GM21423 (cell line): ENCODE data around the gene CPED1.
"Not testable (repeated sequence)": the region's sequence is repeated elsewhere in the genome, so short reads cannot be mapped to it uniquely, and the experiment has no call there.

Source experiments
- ATAC-seq: cut with Tn5 transposase; IDR thresholded peaks from one replicate; pipeline ENCODE4 v1.9.1; 2021; ENCODE audit warnings: mild to moderate bottlenecking, moderate library complexity; ENCODE audit not compliant: unreplicated experiment

Gene CPED1

DNA sequence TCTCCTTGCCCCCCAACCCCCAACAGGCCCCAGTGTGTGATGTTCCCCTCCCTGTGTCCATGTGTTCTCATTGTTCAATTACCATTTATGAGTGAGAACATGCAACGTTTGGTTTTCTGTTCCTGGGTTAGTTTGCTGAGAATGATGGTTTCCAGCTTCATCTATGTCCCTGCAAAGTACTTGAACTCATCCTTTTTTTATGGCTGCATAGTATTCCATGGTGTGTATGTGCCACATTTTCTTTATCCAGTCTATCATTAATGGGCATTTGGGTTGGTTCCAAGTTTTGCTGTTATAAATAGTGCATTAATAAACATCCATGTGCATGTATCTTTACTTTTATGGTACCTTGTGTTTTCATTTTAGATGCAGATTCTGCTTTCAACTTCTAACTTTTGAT is 136.9 kb downstream of the CPED1 start:
- ATAC-seq, result not testable (repeated sequence)

DNA sequence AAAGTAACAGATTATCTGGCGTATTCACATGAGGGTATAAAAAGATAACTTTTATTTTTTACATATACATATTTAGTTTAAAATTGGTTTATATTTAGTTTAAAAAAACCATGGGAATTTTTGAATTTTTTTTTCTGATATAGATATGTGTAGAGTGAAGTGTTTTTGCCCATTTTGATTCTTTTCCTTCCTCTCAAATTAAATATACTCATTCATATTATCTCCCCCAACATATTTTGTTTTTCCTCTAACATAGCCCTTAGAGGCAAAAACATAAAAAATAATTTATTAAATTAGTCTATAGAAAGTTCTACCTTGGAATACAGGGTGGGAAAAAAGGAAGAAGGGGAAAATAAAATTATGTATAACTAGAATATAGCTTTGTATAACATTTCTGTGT is 137.7 kb downstream of the CPED1 start:
- ATAC-seq, result no peak

DNA sequence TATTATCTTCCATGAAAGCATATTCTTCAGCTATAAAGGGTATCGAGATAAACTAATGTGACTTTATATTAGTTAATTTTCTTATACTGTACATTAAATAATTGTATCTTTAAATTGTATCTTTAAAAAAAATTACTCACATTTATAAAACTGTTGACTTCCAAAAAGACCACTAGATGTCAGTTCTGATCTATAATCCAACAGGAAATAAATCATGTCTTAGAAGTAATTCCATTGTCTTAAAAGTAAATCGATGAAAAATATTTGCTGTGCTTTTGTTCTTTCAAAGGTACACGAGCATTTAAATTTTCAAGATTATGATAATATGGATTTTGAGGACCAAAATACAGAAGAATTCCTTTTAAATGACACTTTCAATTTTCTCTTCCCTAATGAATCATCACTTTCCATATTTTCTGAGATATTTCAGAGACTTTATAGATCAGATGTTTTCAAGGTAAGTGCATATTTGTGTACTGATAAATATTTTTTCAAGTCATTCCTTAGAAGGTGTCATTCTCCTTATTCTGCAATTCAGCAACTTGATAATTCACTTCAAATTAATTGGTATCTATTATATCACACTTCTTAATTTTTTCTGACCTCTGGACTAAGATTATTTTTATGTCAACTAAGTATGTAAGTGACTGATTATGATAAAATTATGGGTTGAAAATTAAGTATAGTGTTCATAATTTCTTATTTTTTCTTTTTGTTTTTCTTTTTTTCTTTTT is 138.5 kb downstream of the CPED1 start:
- no peak for ATAC-seq

DNA sequence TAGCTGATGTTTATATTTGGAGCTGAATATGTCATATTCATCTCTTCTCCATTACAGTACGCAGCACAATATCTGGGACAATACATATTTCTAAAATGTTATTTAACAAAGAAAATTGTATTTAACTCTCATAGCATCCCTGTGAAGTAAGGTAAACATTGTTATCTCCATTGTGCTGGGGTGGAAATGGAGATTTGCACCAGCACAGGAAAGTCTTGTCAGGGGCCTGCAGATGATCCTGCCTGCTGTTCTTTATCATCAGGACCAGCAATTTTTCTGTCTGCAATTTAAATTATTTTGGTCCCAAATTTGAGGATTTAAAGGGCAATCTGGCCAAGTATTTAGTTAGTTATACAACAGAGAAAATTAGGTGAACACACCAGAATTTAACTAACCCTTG is 144.4 kb downstream of the CPED1 start:
- no peak for ATAC-seq

DNA sequence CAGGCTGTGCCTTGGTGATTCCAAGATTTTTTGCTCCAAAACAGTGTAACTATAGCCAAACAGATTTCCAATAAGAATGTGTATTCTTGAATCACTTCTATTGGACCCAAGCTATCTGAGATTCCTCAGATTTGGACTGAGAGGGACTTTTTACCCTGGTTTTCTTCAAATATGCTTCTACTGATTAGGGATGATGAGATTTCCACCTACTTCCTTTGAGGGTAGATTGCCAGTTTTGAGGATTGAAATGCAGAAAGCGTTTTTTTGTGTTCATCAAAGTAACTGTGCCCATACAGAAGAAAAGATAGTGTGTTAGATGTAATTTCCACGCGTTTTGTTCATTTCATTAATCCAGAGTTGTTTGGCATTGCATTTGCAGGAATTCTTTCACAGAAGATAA is 144.9 kb downstream of the CPED1 start:
- ATAC-seq, result no peak

DNA sequence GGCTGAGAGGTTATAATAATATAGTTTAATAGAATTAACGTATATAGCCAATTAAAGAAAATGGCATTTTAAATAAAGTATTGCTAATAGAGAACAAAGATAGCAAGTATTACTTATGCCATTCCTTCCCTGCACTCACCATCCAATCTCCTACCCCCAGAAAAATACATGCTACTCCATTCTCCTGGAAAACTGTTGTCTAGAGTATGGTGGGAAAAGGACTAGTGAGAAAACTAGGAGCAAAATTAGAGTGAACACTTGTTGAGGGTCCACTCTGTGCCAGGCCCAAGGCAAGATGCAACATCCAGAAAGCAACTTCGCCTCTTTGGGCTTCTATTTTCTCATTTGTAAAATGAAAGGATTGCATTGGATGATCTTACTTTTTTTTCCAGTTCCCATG is 149.1 kb downstream of the CPED1 start:
- ATAC-seq, result no peak

DNA sequence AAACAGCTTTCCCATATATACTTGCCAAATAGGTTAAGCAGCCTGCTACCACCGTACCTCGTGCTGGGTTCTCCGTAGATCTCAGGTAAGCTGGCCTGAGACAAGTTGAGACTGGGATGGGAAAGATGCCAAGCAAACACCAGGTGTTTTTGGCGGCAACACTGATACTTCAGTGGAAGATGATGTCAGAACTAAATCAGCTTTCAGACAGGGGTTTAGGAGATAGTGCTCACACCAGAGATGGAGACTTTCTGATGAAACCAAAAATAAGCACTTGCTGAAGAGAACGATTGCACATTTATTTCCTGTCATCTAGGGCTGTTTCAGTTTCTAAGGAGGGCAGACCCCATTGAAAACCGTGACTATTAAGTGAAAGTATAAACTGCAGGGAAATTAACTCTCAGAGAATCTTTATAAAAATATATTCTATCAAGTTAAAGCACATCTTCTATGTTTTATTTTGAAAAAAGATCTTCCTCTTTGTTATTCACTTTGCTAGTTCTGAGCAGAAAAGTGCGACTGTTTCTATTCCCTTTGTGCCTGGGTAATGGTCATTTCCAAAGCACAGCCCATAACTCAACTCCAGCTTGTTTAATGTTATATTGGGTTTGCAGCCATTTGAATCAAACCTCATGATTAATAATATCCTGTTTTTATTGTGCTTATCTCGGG is 149.9 kb downstream of the CPED1 start:
- peak; percentile 100 for ATAC-seq

DNA sequence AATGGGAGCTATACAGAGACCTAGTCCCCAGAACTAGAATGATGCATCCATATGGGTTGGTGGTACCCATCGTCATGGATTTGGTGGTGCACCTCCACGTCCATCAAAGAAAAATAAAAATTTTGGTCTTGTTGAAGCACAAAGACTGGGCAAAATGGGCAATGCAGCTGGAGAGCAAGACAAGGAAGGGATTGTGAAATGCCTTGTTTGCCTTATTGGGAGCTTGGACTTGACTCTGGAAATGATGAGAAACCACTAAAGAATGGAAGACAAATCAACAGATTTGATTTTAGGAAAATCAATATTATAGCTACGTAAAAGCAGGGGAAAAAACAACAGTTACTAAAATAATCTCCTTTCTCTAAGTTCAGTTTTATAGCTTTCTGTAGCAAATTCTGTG is 150.9 kb downstream of the CPED1 start:
- ATAC-seq, result no peak

DNA sequence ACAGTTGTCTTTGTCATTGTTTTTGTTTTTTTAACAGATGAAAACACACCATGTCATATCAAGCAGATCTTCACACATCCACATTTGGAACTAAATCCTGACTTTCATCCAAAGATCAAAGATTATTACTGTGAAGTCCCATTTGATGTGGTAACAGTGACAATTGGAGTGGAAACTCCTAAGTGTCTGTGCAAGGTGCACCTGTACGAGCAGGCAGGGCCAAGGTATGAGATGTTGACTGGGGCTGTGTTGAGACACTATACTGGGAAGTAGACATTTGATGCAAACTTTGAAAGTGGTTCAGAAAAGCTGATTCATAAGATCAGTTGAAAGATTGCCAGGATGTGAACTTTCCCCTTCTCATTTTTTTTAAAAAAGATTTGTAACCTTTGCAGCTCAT is 152.3 kb downstream of the CPED1 start:
- ATAC-seq, result no peak

DNA sequence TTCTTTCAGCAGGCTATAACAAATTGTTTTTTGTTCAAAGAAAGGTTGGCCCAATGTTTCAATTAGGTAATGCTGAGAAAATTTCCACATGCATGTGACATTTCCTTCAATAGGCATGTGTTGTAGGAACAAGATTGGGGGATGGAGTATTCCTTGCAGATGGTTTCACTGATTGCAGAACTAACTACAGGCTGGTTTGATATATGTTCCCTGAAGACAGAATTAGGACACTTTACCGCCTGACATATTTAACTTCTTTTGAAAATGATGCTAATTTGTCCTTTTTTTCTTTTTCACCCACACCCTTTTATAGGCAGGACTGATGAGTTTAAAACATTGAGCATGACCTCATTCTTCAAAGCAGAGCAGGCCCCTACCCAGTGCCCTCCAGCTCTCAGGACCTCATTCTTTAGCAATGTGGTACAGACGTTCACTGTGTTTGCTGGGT is 163.3 kb downstream of the CPED1 start:
- no peak for ATAC-seq

DNA sequence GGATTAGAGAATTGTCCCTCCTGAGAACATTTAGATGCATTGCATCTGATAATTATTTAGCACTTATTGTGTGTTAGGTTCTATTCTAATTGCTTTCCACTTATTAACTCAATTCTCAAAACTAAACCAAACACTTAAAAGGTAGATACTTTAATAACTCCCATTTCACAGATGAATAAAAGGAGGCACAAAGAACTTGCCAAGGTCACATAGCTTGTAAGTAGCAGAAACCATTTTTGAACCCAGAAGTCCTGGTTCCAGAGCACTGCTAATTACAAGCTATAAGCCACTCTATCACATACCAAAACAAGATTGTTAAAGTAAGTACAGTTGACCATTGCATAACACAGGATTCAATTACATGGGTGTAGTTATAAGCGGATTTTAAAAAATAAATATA is 164.9 kb downstream of the CPED1 start:
- ATAC-seq, result no peak

DNA sequence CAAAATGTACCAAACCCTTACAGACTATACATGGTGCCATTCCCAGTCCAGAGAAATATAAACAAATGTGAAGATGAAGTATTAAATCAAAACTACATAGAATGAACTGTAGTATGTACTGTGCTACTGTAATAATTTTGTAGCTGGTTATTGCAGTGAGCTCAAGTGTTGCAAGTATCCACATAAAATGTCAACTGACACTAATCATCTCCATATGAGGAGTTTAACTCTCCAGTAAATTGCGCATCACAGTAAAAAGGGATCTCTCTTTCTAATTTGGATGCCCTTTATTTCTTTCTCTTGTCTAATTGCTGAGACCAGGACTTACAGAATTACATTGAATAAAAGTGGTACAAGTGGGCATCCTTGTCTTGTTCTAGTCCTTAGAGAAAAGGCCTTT is 165.5 kb downstream of the CPED1 start:
- ATAC-seq, result no peak

DNA sequence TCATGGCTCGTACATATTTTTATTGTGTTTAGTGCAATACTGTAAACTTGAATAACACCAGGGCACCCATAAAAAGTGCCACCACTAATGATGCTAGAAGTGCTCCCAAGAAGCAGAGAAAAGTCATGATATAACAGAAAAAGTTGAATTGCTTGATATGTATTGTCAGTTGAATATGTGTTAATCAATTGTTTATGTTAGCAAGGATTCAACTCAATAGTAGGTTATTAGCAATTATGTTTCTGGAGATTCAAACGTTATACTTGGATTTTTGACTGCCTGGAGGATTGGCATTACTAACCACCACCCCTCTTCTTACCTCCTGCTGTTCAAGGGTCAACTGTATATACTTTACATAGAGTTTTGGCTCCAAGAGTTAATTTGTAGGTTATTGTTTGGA is 168.3 kb downstream of the CPED1 start:
- ATAC-seq, result no peak

DNA sequence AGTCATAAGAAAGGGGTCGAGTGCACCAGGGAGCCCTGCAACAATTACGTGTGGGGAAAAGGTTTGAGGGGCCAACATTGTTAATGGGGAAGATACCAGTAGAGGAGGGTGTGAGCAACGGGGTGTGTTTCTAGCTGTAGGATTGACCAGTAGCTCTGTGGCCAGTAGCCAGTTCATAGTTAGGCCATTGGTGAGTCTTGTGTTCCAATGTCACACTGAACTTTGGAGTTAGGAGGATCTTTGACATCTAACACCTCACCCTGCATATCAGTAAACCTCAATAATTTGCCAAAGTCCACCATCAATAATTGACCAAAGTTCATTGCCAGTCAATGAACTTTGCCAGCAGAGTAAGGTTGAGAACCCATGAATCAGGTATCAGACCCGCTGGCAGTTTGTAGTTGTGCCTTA is 168.8 kb downstream of the CPED1 start:
- ATAC-seq, result no peak

DNA sequence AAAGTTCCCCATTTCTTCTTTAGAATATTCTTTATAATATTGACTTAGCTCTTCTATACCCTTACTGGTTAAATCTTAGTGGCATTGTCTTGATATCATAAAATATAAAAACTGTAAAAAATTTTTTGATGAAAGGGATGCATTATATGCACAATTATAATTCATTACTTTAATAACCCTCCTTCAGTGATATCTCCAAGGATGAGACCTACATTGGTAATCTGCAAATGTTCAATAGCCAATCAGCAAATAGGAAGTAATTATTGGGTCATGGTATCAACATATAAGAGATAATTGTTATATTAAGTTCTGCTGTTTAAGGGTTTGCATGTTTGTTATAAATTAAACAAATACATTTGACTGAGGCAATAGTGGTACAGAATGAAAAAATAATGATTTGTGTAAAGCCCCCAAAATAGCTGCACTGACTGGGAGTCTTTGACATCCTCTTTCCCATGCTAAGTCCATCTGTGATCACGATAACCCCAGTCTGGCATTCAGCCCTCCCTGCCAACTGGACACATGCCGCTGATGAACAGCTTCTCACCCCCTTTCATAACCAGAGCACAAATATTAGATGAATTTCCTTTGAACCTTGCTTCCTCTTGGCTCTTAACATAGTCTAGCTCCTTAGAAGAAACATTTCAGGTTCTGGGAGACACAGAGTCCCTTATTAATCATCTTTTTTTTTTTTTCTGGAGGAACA is 169.5 kb downstream of the CPED1 start:
- no peak for ATAC-seq

DNA sequence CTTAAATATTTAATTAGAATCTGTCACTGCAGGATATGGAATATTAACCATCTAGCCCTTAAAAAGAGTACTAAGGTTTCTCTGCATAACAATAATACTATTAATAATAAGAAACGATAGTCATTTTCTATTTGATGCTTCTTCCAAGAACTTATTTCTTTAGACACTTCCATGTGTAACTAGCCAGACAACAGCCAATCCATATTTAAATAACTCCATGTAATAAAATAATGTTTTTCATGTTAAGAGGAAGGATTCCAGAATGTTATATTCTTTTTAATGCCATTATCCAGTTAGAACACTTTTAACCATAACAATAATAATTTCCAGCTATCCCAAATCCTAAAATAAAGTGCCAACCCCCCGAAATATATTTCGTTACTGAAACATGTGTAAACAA is 170.2 kb downstream of the CPED1 start:
- ATAC-seq, result no peak

DNA sequence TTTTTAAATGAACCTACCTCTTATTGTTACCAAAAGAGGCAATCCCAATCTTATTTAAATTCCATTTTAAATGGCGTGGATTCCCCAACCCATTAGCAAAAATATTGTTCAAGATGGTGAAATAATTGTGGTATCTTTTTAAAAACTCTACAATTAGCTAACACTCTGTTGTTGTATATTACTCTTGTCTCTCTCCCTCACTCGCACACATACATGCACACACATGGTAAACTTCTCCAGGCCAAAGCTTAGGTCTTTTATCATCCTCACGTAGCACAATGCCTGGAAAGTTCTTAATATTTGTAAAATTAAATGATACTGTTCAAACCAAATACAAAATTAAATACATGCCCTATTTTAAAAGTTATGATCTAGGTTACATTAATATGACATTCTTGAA is 171.0 kb downstream of the CPED1 start:
- no peak for ATAC-seq

DNA sequence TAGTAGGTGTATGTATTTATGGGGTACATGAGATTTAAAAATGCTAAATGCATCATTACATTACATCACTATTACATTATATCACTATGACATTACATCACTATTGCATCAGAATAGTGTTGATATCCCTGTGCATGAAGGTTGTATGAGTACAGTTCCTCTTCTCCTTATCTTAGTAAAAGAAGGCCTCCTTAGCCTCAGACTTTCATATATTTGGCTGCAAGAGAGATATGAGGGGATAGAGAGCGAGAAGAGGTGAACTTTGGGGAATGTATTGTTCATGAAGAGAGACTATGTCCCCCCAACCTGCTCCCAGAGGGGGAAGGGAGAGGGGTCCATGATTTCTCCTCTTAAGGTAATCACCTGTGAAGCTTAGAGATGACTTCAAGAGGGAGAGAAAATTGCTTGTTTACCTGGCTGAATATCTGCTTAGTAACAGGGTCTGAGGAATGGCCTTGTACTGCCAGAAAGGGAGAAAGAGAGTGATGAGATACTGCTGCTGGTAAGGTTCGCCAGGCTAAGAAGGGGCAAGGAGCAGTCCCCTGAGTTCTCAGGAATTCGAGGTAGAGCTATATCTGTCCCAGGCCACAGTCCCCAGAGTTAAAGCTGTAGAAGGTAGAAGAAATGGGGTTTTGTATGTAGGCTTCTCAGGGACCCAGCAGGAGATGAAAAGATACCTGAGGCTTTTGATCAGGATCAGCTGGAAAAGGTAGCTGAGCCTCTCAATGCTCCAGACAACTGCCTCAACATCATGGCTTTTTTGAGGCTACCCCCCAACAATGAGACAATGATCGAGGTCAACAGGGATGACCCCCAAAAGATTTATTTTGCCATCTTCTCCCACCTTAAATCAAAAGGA is 171.9 kb downstream of the CPED1 start:
- ATAC-seq, result no peak

DNA sequence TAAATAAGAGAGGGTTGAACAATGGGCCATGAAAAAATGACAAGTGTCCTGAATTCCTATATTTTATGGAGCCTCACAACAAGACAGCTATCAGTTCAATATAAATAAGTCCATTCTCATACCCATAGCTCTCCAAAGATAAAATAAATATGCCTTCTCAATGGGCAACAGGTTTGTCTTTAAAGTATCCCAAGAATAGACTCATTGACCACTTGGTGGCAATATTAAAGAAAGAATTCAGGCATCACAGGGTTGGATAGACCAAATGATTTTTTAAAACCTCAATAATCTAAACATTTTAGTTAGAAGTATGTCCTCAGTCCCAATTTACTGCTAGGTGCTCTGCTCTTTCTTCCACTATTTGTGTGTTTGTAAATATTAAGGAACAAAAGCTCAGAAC is 175.2 kb downstream of the CPED1 start:
- no peak for ATAC-seq

DNA sequence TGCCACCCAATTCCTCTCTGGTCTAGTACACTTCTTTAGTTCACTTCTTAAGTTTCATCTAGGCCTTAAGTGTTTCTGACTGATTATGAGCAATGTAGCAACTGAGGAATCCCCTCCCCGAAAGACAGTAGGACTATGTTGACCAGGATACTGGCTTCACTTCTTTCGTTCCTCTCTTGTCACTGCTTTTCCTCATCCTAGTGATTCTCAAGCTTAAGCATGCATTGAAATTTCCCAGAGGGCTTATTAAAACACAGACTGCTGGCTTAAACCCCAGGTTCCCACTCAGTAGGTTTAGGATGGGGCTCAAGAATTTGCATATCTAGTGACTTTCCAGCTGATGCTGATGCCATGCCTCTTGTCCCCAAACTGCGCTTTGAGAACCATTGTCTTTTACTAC is 175.7 kb downstream of the CPED1 start:
- no peak for ATAC-seq

DNA sequence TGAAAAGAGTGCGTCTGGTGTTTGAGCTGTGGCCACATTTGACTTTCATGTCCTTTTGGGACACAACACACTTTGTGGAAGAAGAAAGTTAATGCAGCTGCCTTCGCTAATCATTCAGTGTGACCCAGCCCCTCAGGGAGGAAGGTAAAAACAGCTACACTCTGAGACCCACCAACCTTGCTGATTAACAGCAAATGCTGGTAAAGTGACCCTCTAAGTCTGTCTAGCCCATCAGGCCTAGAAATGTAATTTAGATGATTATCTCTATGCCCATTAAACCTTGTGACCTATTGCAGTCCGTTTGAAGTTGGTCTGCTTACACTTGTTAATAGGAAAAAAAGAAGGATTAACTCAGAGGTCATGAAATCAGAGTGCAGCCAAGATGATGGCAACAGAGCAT is 178.4 kb downstream of the CPED1 start:
- no peak for ATAC-seq
